ENCODE results near the gene GSE1. TPM values are rescaled to one million over a fixed set of nuclear protein-coding genes. Genes with fewer than 3 reads are reported as not detected.

The GSE1 gene
- total and polyA plus RNA-seq, 9 of the 15 experiments (the other 6 are each of a cell fraction or from before 2014, with no cell fraction given) = 12.2 to 244 (median 57.9) TPM

DNA sequence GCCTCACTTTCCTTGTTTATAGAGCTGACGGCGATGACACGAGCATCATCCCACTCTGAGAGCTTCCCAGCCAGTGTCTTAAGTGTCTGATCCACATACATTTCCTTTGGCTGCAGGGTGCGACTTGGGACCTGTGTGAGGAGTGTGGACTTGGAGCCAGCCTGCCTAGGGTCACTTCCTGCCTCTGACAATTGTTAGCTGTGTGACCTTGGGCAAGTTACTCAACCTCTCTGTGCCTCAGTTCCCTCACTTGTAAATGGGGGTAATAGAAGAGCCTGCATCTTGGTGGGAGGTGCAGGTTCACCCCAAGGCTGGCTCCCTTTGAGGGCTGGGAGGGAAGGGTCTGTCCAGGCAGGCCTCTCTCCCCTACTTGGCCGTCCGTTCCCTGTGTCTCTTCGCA is 27.4 kb upstream of the GSE1 start:
- H3K9me1 ChIP-seq (ENCODE audit: control insufficient read depth, insufficient read depth, low read length) = peaks cover 24% of the 10 kb centered on the region
- H2AFZ ChIP-seq (ENCODE audit: low read depth, low read length) = no peak overlapping the region
- CTCF ChIA-PET (ENCODE audit: low intra/inter-chr PET ratio) = no interaction called here
- ATAC-seq (no peak), FAIRE-seq (peak; percentile 75), DNase-seq (ENCODE audit: extremely low read depth in 1 of 4, low spot score in 3 of 4) (no peak)
- H3K9me3 ChIP-seq (replicated peaks; ENCODE audit: control insufficient read depth, insufficient read depth, low read depth, low read length) = no peaks in the 10 kb centered on the region
- peaks cover 79% of the 10 kb centered on the region for H3K36me3 ChIP-seq (ENCODE audit: control insufficient read depth, insufficient read depth, low read length)
- H4K20me1 ChIP-seq (replicated peaks; ENCODE audit: control insufficient read depth, insufficient read depth, low read length) = peaks cover 99% of the 10 kb centered on the region
- H3K79me2 ChIP-seq (ENCODE audit: control insufficient read depth, insufficient read depth, low read length) = peaks cover 100% of the 10 kb centered on the region
- WGBS (ENCODE audit: insufficient coverage, low coverage, missing lambda C conversion rate) = 91% methylated on average over 7 of the region's 7 CpGs
- H3K4me2 ChIP-seq (ENCODE audit: insufficient read depth, low read length) = no peak overlapping the region; the same call in 1 of the 2 replicates
- H3K27me3 ChIP-seq (ENCODE audit: control insufficient read depth in 2 of 2, insufficient read depth in 2 of 2, low read length in 2 of 2) = no peaks in the 10 kb centered on the region; a peak in 1 of 5 replicates
- no TSS peak for BruUV-seq (replicated peaks)
- intact Hi-C loops (cut with micrococcal nuclease) = no loop called here
- H3K27ac ChIP-seq (ENCODE audit: extremely low read depth, low read depth, low read length) = no peak overlapping the region
- in situ Hi-C loops (cut with MboI) = no loop called here
- no peak overlapping the region for H3K4me3 ChIP-seq
- peaks cover 49 to 88% of the 10 kb centered on the region in 2 experiments for H3K4me1 ChIP-seq (replicated peaks in 1 of 2; ENCODE audit: control insufficient read depth in 2 of 2, insufficient read depth in 2 of 2, low read length in 2 of 2)
- POLR2A ChIA-PET = interaction anchor here (0.6 to 2.4 kb wide), 4 partner anchors 9 to 16 kb away, joined by 3 to 7 read pairs (median 4); no protein-coding TSS in a partner anchor
- H3K9ac ChIP-seq (ENCODE audit: insufficient read depth in 1 of 2, low read depth in 2 of 2, low read length in 2 of 2) = no peak overlapping the region
- TF ChIP-seq IFI16 (CRISPR knock-in tag; IDR thresholded peaks at IDR 0.05) = no peak
- TF ChIP-seq SMARCA5 (IDR thresholded peaks at IDR 0.05) = peak; percentile 78; the same call in 1 of the 2 replicates
- peak; percentile 63; the same call in 1 of the 2 replicates for TF ChIP-seq HDGF (IDR thresholded peaks at IDR 0.05)
- no peak for TF ChIP-seq SRSF9 (IDR thresholded peaks at IDR 0.05; ENCODE audit: borderline replicate concordance, low read depth, low read length)
- peak; percentile 82; the same call in 1 of the 2 replicates for TF ChIP-seq PTBP1 (IDR thresholded peaks at IDR 0.05; ENCODE audit: low read depth, low read length)
- TF ChIP-seq ZNF696 (CRISPR knock-in tag; conservative IDR thresholded peaks at IDR 0.05) = no peak
- TF ChIP-seq, protein P1, sequence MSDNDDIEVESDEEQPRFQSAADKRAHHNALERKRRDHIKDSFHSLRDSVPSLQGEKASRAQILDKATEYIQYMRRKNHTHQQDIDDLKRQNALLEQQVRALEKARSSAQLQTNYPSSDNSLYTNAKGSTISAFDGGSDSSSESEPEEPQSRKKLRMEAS (CRISPR knock-in tag; IDR thresholded peaks at IDR 0.05) = no peak
- no peak for TF ChIP-seq PML (IDR thresholded peaks at IDR 0.05; ENCODE audit: low read length)
- TF ChIP-seq FOXM1 (IDR thresholded peaks at IDR 0.05; ENCODE audit: low read depth) = no peak
- no peak for TF ChIP-seq FOXM1 (CRISPR knock-in tag; IDR thresholded peaks at IDR 0.05; ENCODE audit: low read depth)
- TF ChIP-seq, protein P2, sequence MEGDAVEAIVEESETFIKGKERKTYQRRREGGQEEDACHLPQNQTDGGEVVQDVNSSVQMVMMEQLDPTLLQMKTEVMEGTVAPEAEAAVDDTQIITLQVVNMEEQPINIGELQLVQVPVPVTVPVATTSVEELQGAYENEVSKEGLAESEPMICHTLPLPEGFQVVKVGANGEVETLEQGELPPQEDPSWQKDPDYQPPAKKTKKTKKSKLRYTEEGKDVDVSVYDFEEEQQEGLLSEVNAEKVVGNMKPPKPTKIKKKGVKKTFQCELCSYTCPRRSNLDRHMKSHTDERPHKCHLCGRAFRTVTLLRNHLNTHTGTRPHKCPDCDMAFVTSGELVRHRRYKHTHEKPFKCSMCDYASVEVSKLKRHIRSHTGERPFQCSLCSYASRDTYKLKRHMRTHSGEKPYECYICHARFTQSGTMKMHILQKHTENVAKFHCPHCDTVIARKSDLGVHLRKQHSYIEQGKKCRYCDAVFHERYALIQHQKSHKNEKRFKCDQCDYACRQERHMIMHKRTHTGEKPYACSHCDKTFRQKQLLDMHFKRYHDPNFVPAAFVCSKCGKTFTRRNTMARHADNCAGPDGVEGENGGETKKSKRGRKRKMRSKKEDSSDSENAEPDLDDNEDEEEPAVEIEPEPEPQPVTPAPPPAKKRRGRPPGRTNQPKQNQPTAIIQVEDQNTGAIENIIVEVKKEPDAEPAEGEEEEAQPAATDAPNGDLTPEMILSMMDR (IDR thresholded peaks at IDR 0.05 in 2 of 3, conservative IDR thresholded peaks at IDR 0.05 in 1 of 3; ENCODE audit: insufficient read depth in 2 of 3, low read depth in 1 of 3, low read length in 3 of 3) = no peak
- no peak for TF ChIP-seq TAF7 (tag; IDR thresholded peaks at IDR 0.05)
- TF ChIP-seq ESRRA (IDR thresholded peaks at IDR 0.05; ENCODE audit: borderline replicate concordance, low read depth) = peak; percentile 35; the same call in 1 of the 2 replicates
- TF ChIP-seq HDAC2 (IDR thresholded peaks at IDR 0.05) = peak; percentile 71; the same call in 1 of the 2 replicates
- TF ChIP-seq MYC (IDR thresholded peaks at IDR 0.05; ENCODE audit: low read depth, low read length) = no peak
- no peak for TF ChIP-seq MYC (CRISPR knock-in tag; IDR thresholded peaks at IDR 0.05; ENCODE audit: borderline replicate concordance, low read depth)
- no peak for TF ChIP-seq ZZZ3 (IDR thresholded peaks at IDR 0.05)
- TF ChIP-seq NCOA6 (IDR thresholded peaks at IDR 0.05) = no peak
- TF ChIP-seq SP2 (IDR thresholded peaks at IDR 0.05; ENCODE audit: extremely low read depth, low read depth, low read length, poor library complexity, severe bottlenecking) = no peak
- peak; percentile 67 to 77 for TF ChIP-seq KDM1A (IDR thresholded peaks at IDR 0.05)
- TF ChIP-seq GABPB1 (CRISPR knock-in tag; IDR thresholded peaks at IDR 0.05) = no peak
- TF ChIP-seq BCOR (IDR thresholded peaks at IDR 0.05) = peak; percentile 95
- TF ChIP-seq CBFA2T3 (IDR thresholded peaks at IDR 0.05) = no peak
- no peak for TF ChIP-seq HSF4 (CRISPR knock-in tag; IDR thresholded peaks at IDR 0.05; ENCODE audit: borderline replicate concordance)
- no peak for TF ChIP-seq FOXJ3 (CRISPR knock-in tag; IDR thresholded peaks at IDR 0.05)
- peak; percentile 95 for TF ChIP-seq ZFP36 (IDR thresholded peaks at IDR 0.05; ENCODE audit: low read depth, low read length, partially characterized antibody)
- TF ChIP-seq CTBP1 (IDR thresholded peaks at IDR 0.05; ENCODE audit: borderline replicate concordance) = no peak
